Measurements from ENCODE around the gene CD36.

Gene CD36

GRCh38 chr7:80632139-80632538, 6.3 kb upstream of the CD36 start:
- DNase-seq (ENCODE audit: low spot score in 2 of 2) = no peak
- H3K27me3 Mint-ChIP-seq = no peaks in the 10 kb centered on the region
- peaks cover 2% of the 10 kb centered on the region for H3K36me3 Mint-ChIP-seq (ENCODE audit: insufficient read depth)
- ATAC-seq (replicated peaks; ENCODE audit: extremely low read depth, poor library complexity, severe bottlenecking) = no peak
- H3K4me1 Mint-ChIP-seq = no peaks in the 10 kb centered on the region
- H3K9me3 Mint-ChIP-seq = peaks cover 10% of the 10 kb centered on the region
- no peak overlapping the region for H3K27ac Mint-ChIP-seq (ENCODE audit: low read depth)
- no peak overlapping the region for H3K4me3 Mint-ChIP-seq

GRCh38 chr7:80632819-80633218, 5.6 kb upstream of the CD36 start:
- no peak for ATAC-seq (replicated peaks; ENCODE audit: extremely low read depth, poor library complexity, severe bottlenecking)
- Mint-ChIP-seq H3K27ac (ENCODE audit: low read depth) (no peak overlapping the region), H3K27me3 (no peaks in the 10 kb centered on the region), H3K9me3 (peaks cover 10% of the 10 kb centered on the region), H3K4me1 (no peaks in the 10 kb centered on the region), H3K36me3 (ENCODE audit: insufficient read depth) (peaks cover 2% of the 10 kb centered on the region), H3K4me3 (no peak overlapping the region)
- DNase-seq (ENCODE audit: low spot score in 2 of 2) = no peak

GRCh38 chr7:80634505-80634904, 3.9 kb upstream of the CD36 start:
- Mint-ChIP-seq H3K4me1 (no peaks in the 10 kb centered on the region), H3K36me3 (ENCODE audit: insufficient read depth) (peaks cover 2% of the 10 kb centered on the region), H3K27me3 (no peaks in the 10 kb centered on the region), H3K27ac (ENCODE audit: low read depth) (no peak overlapping the region), H3K4me3 (no peak overlapping the region), H3K9me3 (no peaks in the 10 kb centered on the region)
- DNase-seq (ENCODE audit: low spot score in 2 of 2) (no peak), ATAC-seq (replicated peaks; ENCODE audit: extremely low read depth, poor library complexity, severe bottlenecking) (no peak)

- ATAC-seq (replicated peaks; ENCODE audit: extremely low read depth, poor library complexity, severe bottlenecking) (no peak), DNase-seq (ENCODE audit: low spot score in 2 of 2) (no peak)
- Mint-ChIP-seq H3K9me3 (no peaks in the 10 kb centered on the region), H3K27me3 (no peaks in the 10 kb centered on the region), H3K27ac (ENCODE audit: low read depth) (no peak overlapping the region), H3K4me3 (no peak overlapping the region), H3K36me3 (ENCODE audit: insufficient read depth) (peaks cover 2% of the 10 kb centered on the region), H3K4me1 (no peaks in the 10 kb centered on the region)
Observed at GRCh38 chr7:80635533-80635932, 2.9 kb upstream of the CD36 start.

GRCh38 chr7:80635998-80636397, 2.4 kb upstream of the CD36 start:
- DNase-seq (ENCODE audit: low spot score in 2 of 2) = no peak
- H3K9me3 Mint-ChIP-seq = no peaks in the 10 kb centered on the region
- H3K27ac Mint-ChIP-seq (ENCODE audit: low read depth) = no peak overlapping the region
- H3K4me3 Mint-ChIP-seq = no peak overlapping the region
- H3K4me1 Mint-ChIP-seq = no peaks in the 10 kb centered on the region
- no peaks in the 10 kb centered on the region for H3K27me3 Mint-ChIP-seq
- peaks cover 2% of the 10 kb centered on the region for H3K36me3 Mint-ChIP-seq (ENCODE audit: insufficient read depth)
- no peak for ATAC-seq (replicated peaks; ENCODE audit: extremely low read depth, poor library complexity, severe bottlenecking)

- DNase-seq (ENCODE audit: low spot score in 2 of 2) (no peak), ATAC-seq (replicated peaks; ENCODE audit: extremely low read depth, poor library complexity, severe bottlenecking) (no peak)
- Mint-ChIP-seq H3K9me3 (no peaks in the 10 kb centered on the region), H3K27ac (ENCODE audit: low read depth) (no peak overlapping the region), H3K36me3 (ENCODE audit: insufficient read depth) (peaks cover 2% of the 10 kb centered on the region), H3K4me3 (no peak overlapping the region), H3K27me3 (no peaks in the 10 kb centered on the region), H3K4me1 (no peaks in the 10 kb centered on the region)
Observed at GRCh38 chr7:80636709-80637108, 1.7 kb upstream of the CD36 start.

- H3K4me1 Mint-ChIP-seq = no peaks in the 10 kb centered on the region
- no peak overlapping the region for H3K27ac Mint-ChIP-seq (ENCODE audit: low read depth)
- H3K4me3 Mint-ChIP-seq = no peak overlapping the region
- ATAC-seq (replicated peaks; ENCODE audit: extremely low read depth, poor library complexity, severe bottlenecking) (no peak), DNase-seq (ENCODE audit: low spot score in 2 of 2) (no peak)
- H3K36me3 Mint-ChIP-seq (ENCODE audit: insufficient read depth) = peaks cover 2% of the 10 kb centered on the region
- no peaks in the 10 kb centered on the region for H3K9me3 Mint-ChIP-seq
- no peaks in the 10 kb centered on the region for H3K27me3 Mint-ChIP-seq
Observed at GRCh38 chr7:80637454-80637853, 988 bp upstream of the CD36 start.

- Mint-ChIP-seq H3K9me3 (no peaks in the 10 kb centered on the region), H3K27me3 (no peaks in the 10 kb centered on the region), H3K4me3 (no peak overlapping the region), H3K27ac (ENCODE audit: low read depth) (no peak overlapping the region), H3K4me1 (no peaks in the 10 kb centered on the region), H3K36me3 (ENCODE audit: insufficient read depth) (no peaks in the 10 kb centered on the region)
- ATAC-seq (replicated peaks; ENCODE audit: extremely low read depth, poor library complexity, severe bottlenecking) = no peak
- no peak for DNase-seq (ENCODE audit: low spot score in 2 of 2)
Observed at GRCh38 chr7:80639011-80639410, 569 bp downstream of the CD36 start.

GRCh38 chr7:80640846-80641245, 2.4 kb downstream of the CD36 start:
- Mint-ChIP-seq H3K9me3 (peaks cover under 1% of the 10 kb centered on the region), H3K36me3 (ENCODE audit: insufficient read depth) (no peaks in the 10 kb centered on the region), H3K27ac (ENCODE audit: low read depth) (no peak overlapping the region), H3K27me3 (no peaks in the 10 kb centered on the region), H3K4me1 (no peaks in the 10 kb centered on the region), H3K4me3 (no peak overlapping the region)
- DNase-seq (ENCODE audit: low spot score in 2 of 2) = no peak
- no peak for ATAC-seq (replicated peaks; ENCODE audit: extremely low read depth, poor library complexity, severe bottlenecking)

- H3K36me3 Mint-ChIP-seq (ENCODE audit: insufficient read depth) = no peaks in the 10 kb centered on the region
- ATAC-seq (replicated peaks; ENCODE audit: extremely low read depth, poor library complexity, severe bottlenecking) (no peak), DNase-seq (ENCODE audit: low spot score in 2 of 2) (no peak)
- no peak overlapping the region for H3K27ac Mint-ChIP-seq (ENCODE audit: low read depth)
- no peaks in the 10 kb centered on the region for H3K27me3 Mint-ChIP-seq
- H3K4me1 Mint-ChIP-seq = no peaks in the 10 kb centered on the region
- H3K9me3 Mint-ChIP-seq = peaks cover 7% of the 10 kb centered on the region
- H3K4me3 Mint-ChIP-seq = no peak overlapping the region
Observed at GRCh38 chr7:80641548-80641947, 3.1 kb downstream of the CD36 start.

GRCh38 chr7:80642871-80643270, 4.4 kb downstream of the CD36 start:
- Mint-ChIP-seq H3K4me1 (no peaks in the 10 kb centered on the region), H3K36me3 (ENCODE audit: insufficient read depth) (no peaks in the 10 kb centered on the region), H3K27ac (ENCODE audit: low read depth) (no peak overlapping the region), H3K4me3 (no peak overlapping the region), H3K27me3 (no peaks in the 10 kb centered on the region), H3K9me3 (peaks cover 12% of the 10 kb centered on the region)
- DNase-seq (ENCODE audit: low spot score in 2 of 2) (no peak), ATAC-seq (replicated peaks; ENCODE audit: extremely low read depth, poor library complexity, severe bottlenecking) (no peak)

GRCh38 chr7:80643336-80643915, 5.0 kb downstream of the CD36 start:
- H3K4me3 Mint-ChIP-seq = no peak overlapping the region

GRCh38 chr7:80644054-80644453, 5.6 kb downstream of the CD36 start:
- DNase-seq (ENCODE audit: low spot score in 2 of 2) (no peak), ATAC-seq (replicated peaks; ENCODE audit: extremely low read depth, poor library complexity, severe bottlenecking) (no peak)
- Mint-ChIP-seq H3K9me3 (peaks cover 16% of the 10 kb centered on the region), H3K4me1 (no peaks in the 10 kb centered on the region), H3K36me3 (ENCODE audit: insufficient read depth) (no peaks in the 10 kb centered on the region), H3K27me3 (no peaks in the 10 kb centered on the region), H3K27ac (ENCODE audit: low read depth) (no peak overlapping the region), H3K4me3 (no peak overlapping the region)

More at GRCh38 chr7:80643336-80643915, 5.0 kb downstream of the CD36 start:
- Mint-ChIP-seq H3K27me3 (no peaks in the 10 kb centered on the region), H3K36me3 (ENCODE audit: insufficient read depth) (no peaks in the 10 kb centered on the region), H3K27ac (ENCODE audit: low read depth) (no peak overlapping the region), H3K9me3 (peaks cover 12% of the 10 kb centered on the region), H3K4me1 (no peaks in the 10 kb centered on the region)
- ATAC-seq (replicated peaks; ENCODE audit: extremely low read depth, poor library complexity, severe bottlenecking) (no peak), DNase-seq (ENCODE audit: low spot score in 2 of 2) (no peak)

Data from central memory CD8-positive, alpha-beta T cell (primary cell).